ENCODE measurements around the gene BMP10.

DNA sequence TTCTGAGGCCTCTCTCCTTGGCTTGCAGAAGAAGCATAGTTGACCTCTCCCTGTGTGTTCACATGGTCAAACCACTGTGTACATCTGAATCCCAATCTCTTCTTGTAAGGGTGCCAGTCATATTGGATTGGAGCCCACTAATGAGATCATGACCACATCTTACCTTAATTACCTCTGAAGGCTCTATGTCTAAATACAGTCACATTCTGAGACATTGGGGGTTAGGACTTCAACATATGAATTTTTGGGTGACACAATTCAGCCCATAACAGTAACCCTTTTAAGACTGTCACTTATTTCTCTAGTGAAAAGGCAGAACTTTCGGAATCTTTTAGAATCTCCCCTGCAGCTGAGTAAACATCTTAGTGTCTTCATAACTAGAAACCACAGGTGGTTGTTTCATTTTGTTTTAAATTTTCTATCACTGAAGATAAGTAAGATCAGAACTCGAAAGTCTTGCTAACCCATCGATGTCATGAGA lies 33.3 kb downstream of the BMP10 start:
- TF ChIP-seq, protein P1, sequence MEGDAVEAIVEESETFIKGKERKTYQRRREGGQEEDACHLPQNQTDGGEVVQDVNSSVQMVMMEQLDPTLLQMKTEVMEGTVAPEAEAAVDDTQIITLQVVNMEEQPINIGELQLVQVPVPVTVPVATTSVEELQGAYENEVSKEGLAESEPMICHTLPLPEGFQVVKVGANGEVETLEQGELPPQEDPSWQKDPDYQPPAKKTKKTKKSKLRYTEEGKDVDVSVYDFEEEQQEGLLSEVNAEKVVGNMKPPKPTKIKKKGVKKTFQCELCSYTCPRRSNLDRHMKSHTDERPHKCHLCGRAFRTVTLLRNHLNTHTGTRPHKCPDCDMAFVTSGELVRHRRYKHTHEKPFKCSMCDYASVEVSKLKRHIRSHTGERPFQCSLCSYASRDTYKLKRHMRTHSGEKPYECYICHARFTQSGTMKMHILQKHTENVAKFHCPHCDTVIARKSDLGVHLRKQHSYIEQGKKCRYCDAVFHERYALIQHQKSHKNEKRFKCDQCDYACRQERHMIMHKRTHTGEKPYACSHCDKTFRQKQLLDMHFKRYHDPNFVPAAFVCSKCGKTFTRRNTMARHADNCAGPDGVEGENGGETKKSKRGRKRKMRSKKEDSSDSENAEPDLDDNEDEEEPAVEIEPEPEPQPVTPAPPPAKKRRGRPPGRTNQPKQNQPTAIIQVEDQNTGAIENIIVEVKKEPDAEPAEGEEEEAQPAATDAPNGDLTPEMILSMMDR (IDR thresholded peaks at IDR 0.05; ENCODE audit: low read length), result no peak
- TF ChIP-seq EZH2 (IDR thresholded peaks at IDR 0.05; ENCODE audit: borderline replicate concordance, low read length), result no peak
